Vagina (tissue), 2 donors: Measurements from ENCODE around the gene MYOF.

Experiments used
- CTCF ChIP-seq, 3 experiments: fragments of 450-650 bp in 2 of 3; fragments of 200-600 bp in 1 of 3; sonication (generic) in 1 of 3; IDR thresholded peaks; one replicate each; pipeline ENCODE4 v1.5.1; 2017 to 2019; ENCODE audit warnings: antibody characterized with exemption in 3 of 3, mild to moderate bottlenecking in 2 of 3, moderate library complexity in 2 of 3
- POLR2A ChIP-seq, 2 donors: fragments of 450-650 bp; IDR thresholded peaks; one replicate each; pipeline ENCODE4 v1.6.1; 2017; ENCODE audit warnings: antibody characterized with exemption in 2 of 2, mild to moderate bottlenecking in 2 of 2, moderate library complexity in 2 of 2
- POLR2AphosphoS5 ChIP-seq, 2 donors: sonication (generic); formaldehyde crosslinking; IDR thresholded peaks; one replicate each; pipeline ENCODE4 v1.9.0; 2017; ENCODE audit warnings: antibody characterized with exemption in 2 of 2, mild to moderate bottlenecking in 2 of 2, low read depth in 1 of 2; ENCODE audit not compliant: insufficient read depth in 1 of 2

- TF ChIP-seq POLR2AphosphoS5 (IDR thresholded peaks at IDR 0.05; ENCODE audit: insufficient read depth in 1 of 2, low read depth in 1 of 2) (no peak), CTCF (IDR thresholded peaks at IDR 0.05) (no peak), POLR2A (IDR thresholded peaks at IDR 0.05) (no peak)
Observed at GRCh38 chr10:93367664-93368063, 114.5 kb downstream of the MYOF start.
